ENCODE results near the gene RGS4.
"Not testable (repeated sequence)": the region's sequence is repeated elsewhere in the genome, so short reads cannot be mapped to it uniquely, and the experiment has no call there.

The RGS4 gene

GRCh38 chr1:163069655-163070277 is 605 bp downstream of the RGS4 start:
- no peak for DNase-seq (ENCODE audit: low spot score)

DNA sequence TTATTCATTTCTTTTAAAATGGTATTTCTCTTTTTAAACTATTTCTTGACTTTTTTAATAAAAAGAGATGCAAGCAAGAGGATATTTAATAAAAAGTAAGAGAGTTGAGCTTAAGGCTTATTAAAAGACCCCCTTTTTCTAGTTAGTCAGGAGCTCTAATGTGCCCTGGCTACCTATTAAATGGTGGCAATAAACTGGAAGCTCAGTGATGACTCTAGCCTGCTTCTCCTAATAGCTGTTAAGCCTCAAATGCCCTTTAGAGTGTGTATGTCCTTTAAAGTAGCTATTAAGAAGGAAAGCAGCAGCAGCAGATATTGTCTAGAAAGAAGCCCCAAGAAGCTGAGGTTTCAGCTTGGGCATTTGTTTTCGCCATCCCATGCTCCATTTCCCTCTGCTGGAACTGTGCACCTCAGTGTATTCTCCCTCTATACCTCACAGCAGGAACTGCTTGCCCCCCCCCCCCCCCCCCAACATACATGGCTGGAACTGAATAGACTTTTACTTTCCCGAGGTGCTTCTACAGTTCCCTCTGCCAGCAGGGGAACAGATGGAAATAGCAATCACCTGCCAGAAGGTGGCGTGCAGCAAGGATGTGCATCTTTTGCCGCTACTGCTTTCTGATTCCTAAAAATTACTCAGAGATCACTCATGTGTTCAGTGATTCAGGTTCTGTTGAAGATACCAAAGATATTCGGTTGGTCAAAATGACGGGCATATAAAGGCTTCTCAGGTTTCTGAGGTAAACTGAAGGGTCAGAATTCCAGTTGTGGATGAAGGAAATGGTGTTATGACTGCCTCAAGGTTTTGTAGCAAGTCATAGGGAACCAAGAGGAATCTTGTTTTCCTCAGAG is 2.5 kb downstream of the RGS4 start:
- DNase-seq (ENCODE audit: low spot score), result no peak

- no peak for DNase-seq (ENCODE audit: low spot score)
Observed at GRCh38 chr1:163072658-163073057, 3.5 kb downstream of the RGS4 start.

DNA sequence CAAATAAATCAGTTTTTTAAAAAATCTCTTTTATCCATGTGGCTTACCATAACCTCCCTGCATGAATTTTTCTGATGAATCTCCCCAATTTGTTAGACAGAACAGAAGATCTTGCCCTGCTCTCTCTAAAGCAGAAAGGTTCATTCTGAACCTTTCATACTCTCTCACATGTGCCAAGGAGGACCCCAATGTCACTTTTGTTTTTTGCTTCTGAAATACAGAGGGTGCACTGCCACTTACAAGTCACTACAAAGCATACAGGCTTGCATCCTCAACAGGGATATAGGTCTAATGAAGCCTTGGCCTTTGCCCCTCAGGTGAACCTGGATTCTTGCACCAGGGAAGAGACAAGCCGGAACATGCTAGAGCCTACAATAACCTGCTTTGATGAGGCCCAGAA is 4.8 kb downstream of the RGS4 start:
- no peak for DNase-seq (ENCODE audit: low spot score)

- no peak for DNase-seq (ENCODE audit: low spot score)
Observed at GRCh38 chr1:163074716-163075284, 5.6 kb downstream of the RGS4 start.

DNA sequence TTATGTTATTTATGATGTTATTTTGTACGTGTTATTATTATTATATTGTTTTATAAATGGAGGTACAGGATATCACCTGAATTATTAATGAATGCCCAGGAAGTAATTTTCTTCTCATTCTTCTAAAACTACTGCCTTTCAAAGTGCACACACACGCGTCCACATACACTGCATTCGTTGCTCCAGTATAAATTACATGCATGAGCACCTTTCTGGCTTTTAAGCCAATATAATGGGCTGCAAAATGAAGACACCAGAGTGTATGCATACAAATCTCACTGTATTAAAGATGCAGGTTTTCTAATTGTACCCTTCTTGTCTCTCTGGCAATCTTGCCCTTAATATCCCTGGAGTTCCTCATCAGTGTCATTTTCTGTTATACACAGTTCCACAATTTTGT is 6.9 kb downstream of the RGS4 start:
- no peak for DNase-seq (ENCODE audit: low spot score)

DNA sequence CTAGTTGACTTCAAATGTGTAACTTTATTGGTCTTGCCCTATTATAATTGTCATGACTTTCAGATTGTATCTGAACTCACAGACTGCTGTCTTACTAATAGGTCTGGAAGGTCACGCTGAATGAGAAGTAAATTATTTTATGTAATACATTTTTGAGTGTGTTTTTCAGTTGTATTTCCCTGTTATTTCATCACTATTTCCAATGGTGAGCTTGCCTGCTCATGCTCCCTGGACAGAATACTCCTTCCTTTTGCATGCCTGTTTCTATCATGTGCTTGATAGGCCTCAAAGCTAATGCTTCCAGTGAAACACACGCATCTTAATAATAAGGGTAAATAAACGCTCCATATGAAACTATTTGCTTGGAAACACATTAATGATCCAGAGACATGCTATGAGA is 7.3 kb downstream of the RGS4 start:
- no peak for DNase-seq (ENCODE audit: low spot score)

- DNase-seq (ENCODE audit: low spot score), result no peak
Observed at GRCh38 chr1:163076981-163077761, 8.0 kb downstream of the RGS4 start.

- no peak for DNase-seq (ENCODE audit: low spot score)
Observed at GRCh38 chr1:163082971-163083370, 13.8 kb downstream of the RGS4 start.

- DNase-seq (ENCODE audit: low spot score), result no peak
Observed at GRCh38 chr1:163083690-163084089, 14.5 kb downstream of the RGS4 start.

GRCh38 chr1:163084330-163084729 is 15.2 kb downstream of the RGS4 start:
- DNase-seq (ENCODE audit: low spot score), result no peak

DNA sequence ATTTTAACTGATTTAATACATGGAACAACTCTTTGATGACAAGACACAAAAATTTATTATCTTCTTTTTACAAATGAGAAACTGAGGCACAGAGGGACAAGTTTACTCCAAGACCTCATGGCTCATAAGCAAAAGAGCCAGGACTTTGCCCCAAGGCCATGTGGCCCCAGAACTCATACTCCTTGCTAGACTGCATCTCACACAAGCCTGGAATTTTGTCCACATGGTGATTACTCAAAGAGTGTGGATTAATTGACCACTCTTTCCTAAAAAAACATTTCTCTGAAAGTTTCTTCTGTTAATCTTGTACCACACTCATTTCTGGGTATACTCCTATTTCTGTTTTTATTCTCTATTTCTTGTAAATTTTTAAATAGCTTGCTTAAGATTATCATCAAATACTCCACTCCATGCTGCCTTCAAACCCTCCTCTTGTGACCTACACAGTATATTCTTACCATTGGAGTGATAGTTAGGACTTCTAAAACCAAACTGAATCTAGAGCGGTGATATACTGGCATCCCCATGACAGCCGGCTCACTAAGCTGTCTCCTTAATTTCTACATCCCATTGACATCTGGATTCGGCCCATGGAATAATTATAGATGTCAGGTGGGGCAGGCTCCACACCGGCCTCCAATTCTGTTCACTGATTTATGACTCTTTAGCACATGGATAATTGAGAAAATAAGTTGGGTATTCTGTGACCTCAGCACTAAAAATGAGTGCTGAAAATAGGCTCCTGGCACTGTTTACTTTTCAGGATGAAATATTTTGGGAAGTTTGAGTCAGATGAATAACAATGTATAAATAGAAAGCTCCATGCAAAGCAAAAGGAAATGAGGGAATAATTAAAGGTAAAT is 16.1 kb downstream of the RGS4 start:
- no peak for DNase-seq (ENCODE audit: low spot score)

DNA sequence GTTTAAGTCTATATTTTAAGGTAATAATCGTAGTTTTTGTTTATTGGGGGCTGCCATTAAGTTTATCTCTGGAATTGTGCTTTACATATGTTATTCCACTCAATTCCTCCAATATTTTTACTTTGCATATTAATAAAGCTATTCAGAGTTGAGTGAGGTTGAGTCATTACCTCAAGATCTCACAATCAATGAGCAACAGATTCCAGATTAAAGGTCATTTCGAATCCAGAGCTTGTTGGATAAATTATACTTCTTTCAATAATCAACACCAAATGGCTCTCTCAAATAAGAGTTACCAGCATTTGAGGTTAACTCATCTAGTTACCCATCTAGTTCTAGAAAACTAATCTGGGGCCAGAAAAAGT is 16.7 kb downstream of the RGS4 start:
- DNase-seq (ENCODE audit: low spot score), result no peak

DNA sequence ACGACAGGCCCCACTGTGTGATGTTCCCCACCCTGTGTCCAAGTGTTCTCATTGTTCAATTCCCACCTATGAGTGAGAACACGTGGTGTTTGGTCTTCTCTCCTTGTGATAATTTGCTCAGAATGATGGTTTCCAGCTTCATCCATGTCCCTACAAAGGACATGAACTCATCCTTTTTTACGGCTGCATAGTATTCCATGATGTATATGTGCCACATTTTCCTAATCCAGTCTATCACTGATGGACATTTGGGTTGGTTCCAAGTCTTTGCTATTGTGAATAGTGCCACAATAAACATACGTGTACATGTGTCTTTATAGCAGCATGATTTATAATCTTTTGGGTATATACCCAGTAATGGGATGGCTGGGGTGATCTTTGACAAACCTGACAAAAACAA is 20.0 kb downstream of the RGS4 start:
- DNase-seq (ENCODE audit: low spot score), result not testable (repeated sequence)

DNA sequence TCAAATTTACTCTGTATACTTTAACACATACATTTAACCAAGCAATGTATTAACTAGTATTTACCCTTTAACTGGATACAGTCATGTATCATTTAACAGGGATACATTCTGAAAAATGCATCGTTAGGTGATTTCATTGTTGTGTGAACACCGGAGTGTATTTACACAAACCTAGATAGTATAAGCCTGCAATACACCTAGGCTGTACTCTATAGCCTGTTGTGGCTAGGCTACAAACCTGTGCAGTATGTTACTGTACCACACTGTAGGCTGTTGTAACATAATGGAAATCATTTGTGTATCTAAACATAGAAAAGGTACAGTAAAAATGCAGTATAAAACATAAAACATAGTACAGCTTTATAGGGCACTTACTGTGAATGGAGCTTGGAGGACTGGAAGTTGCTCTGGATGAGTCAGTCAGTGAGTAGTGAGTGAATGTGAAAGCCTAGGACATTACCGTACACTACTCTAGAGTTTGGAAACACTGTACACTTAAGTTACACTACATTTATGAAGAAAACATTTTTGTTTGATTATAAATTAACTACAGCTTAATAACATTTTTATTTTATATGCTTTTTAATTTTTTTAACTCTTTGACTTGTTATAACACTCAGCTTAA is 21.3 kb downstream of the RGS4 start:
- DNase-seq (ENCODE audit: low spot score), result no peak

GRCh38 chr1:163093169-163093568 is 24.0 kb downstream of the RGS4 start:
- no peak for DNase-seq (ENCODE audit: low spot score)

- DNase-seq (ENCODE audit: low spot score), result no peak
Observed at GRCh38 chr1:163093579-163093978, 24.4 kb downstream of the RGS4 start.

DNA sequence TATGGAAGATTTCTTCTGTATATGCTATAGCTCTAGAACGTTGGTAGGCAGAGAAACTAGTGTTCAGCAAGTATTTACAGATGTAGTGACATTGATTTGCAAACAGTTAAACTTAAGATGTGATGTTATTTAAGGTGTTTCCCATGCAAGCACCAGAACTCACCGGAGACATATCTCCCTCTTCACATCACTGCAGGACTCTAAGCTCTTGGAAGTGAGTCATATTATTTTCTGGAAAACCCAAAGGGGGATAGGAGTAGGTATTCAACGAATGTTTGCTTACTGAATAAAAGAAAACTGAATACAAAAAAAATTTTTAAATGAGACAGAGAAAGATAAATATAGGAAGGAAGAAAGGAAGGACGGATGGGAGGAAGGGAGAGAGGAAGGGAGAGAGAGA is 25.0 kb downstream of the RGS4 start:
- no peak for DNase-seq (ENCODE audit: low spot score)

- DNase-seq (ENCODE audit: low spot score), result no peak
Observed at GRCh38 chr1:163094589-163094988, 25.4 kb downstream of the RGS4 start.

- no peak for DNase-seq (ENCODE audit: low spot score)
Observed at GRCh38 chr1:163095213-163095612, 26.1 kb downstream of the RGS4 start.

GRCh38 chr1:163102590-163102989 is 33.4 kb downstream of the RGS4 start:
- no peak for DNase-seq (ENCODE audit: low spot score)
